ENCODE measurements around the gene NOTCH2.

The NOTCH2 gene

DNA sequence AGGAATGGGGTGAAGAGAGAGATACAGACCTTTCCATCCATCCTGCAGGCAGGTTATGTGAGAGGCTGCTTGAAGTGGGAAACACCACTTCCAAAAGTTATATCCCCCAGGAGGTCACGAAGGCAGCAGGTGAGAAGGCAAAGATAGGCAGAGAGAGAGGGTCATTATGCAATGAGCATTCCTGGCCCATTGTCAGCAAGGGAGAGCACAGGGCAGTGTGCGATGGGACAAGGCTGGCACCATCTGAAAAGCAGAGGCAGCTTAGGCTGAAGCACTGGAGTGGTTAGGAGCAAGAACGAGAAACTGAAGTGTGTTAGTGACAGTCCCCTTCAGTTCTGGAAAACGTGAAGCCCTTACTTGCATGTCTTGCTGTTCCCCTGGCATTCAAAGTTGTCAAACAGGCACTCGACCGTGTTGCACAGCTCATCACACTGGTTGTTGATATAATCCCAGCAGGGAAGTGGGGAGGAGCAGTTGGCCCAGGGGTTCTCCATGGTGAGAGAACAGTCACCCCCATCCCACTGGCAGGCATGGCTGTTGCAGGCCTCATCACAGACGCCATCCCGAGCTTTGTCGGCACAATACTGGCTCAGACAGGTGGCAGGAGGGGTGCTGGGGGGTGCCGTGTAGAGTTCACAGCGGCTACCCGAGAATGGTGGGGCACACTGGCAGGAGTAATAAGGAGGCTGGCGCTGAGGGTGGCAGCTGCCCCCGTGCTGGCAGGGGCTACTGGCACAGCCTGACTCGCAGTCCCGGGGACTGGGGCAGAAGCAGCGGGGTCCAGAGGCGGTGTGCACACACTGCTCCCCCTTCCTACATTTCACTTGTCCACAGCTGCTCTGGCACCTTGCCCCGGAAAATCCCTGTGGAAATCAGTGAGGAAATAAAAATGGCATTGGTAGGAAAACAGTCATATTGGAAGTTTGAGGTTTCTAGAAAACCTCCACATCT, 144.2 kb downstream of the NOTCH2 start:
- CTCF ChIA-PET = interaction anchor here (1.1 kb wide), 1 partner anchor 38 kb away, joined by 3 read pairs; no protein-coding TSS in a partner anchor
- POLR2A ChIA-PET = no interaction called here
- H3K27ac ChIP-seq (ENCODE audit: extremely low read depth, low read depth, low read length) = no peak overlapping the region
- TF ChIP-seq ZNF670 (tag by site-specific recombination; IDR thresholded peaks at IDR 0.05; ENCODE audit: low read depth) = no peak
- no peak for TF ChIP-seq ZNF549 (tag by site-specific recombination; IDR thresholded peaks at IDR 0.05)
- no peak for TF ChIP-seq ZNF354C (tag by site-specific recombination; IDR thresholded peaks at IDR 0.05; ENCODE audit: borderline replicate concordance, low read depth)
- TF ChIP-seq, protein P1, sequence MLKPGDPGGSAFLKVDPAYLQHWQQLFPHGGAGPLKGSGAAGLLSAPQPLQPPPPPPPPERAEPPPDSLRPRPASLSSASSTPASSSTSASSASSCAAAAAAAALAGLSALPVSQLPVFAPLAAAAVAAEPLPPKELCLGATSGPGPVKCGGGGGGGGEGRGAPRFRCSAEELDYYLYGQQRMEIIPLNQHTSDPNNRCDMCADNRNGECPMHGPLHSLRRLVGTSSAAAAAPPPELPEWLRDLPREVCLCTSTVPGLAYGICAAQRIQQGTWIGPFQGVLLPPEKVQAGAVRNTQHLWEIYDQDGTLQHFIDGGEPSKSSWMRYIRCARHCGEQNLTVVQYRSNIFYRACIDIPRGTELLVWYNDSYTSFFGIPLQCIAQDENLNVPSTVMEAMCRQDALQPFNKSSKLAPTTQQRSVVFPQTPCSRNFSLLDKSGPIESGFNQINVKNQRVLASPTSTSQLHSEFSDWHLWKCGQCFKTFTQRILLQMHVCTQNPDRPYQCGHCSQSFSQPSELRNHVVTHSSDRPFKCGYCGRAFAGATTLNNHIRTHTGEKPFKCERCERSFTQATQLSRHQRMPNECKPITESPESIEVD (tag by site-specific recombination; IDR thresholded peaks at IDR 0.05) = no peak
- no peak for TF ChIP-seq ZNF112 (tag by site-specific recombination; IDR thresholded peaks at IDR 0.05)
- TF ChIP-seq, protein P2, sequence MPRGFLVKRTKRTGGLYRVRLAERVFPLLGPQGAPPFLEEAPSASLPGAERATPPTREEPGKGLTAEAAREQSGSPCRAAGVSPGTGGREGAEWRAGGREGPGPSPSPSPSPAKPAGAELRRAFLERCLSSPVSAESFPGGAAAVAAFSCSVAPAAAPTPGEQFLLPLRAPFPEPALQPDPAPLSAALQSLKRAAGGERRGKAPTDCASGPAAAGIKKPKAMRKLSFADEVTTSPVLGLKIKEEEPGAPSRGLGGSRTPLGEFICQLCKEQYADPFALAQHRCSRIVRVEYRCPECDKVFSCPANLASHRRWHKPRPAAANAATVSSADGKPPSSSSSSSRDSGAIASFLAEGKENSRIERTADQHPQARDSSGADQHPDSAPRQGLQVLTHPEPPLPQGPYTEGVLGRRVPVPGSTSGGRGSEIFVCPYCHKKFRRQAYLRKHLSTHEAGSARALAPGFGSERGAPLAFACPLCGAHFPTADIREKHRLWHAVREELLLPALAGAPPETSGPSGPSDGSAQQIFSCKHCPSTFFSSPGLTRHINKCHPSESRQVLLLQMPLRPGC (tag by site-specific recombination; IDR thresholded peaks at IDR 0.05) = no peak
- no peak for TF ChIP-seq ZNF423 (tag by site-specific recombination; IDR thresholded peaks at IDR 0.05)
- TF ChIP-seq, protein P3, sequence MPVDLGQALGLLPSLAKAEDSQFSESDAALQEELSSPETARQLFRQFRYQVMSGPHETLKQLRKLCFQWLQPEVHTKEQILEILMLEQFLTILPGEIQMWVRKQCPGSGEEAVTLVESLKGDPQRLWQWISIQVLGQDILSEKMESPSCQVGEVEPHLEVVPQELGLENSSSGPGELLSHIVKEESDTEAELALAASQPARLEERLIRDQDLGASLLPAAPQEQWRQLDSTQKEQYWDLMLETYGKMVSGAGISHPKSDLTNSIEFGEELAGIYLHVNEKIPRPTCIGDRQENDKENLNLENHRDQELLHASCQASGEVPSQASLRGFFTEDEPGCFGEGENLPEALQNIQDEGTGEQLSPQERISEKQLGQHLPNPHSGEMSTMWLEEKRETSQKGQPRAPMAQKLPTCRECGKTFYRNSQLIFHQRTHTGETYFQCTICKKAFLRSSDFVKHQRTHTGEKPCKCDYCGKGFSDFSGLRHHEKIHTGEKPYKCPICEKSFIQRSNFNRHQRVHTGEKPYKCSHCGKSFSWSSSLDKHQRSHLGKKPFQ (tag by site-specific recombination; IDR thresholded peaks at IDR 0.05) = no peak
- TF ChIP-seq ZNF555 (tag by site-specific recombination; conservative IDR thresholded peaks at IDR 0.05) = no peak
- no peak for TF ChIP-seq SETDB1 (IDR thresholded peaks at IDR 0.05; ENCODE audit: insufficient read length, low read length)
- TF ChIP-seq ZNF302 (tag by site-specific recombination; IDR thresholded peaks at IDR 0.05; ENCODE audit: low read depth) = no peak
- TF ChIP-seq, protein P4, sequence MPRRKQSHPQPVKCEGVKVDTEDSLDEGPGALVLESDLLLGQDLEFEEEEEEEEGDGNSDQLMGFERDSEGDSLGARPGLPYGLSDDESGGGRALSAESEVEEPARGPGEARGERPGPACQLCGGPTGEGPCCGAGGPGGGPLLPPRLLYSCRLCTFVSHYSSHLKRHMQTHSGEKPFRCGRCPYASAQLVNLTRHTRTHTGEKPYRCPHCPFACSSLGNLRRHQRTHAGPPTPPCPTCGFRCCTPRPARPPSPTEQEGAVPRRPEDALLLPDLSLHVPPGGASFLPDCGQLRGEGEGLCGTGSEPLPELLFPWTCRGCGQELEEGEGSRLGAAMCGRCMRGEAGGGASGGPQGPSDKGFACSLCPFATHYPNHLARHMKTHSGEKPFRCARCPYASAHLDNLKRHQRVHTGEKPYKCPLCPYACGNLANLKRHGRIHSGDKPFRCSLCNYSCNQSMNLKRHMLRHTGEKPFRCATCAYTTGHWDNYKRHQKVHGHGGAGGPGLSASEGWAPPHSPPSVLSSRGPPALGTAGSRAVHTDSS (tag by site-specific recombination; IDR thresholded peaks at IDR 0.05) = no peak
- TF ChIP-seq ZNF664 (tag by site-specific recombination; IDR thresholded peaks at IDR 0.05) = no peak
- TF ChIP-seq TCF7L2 (IDR thresholded peaks at IDR 0.05; ENCODE audit: borderline replicate concordance, low read depth, low read length) = no peak
- TF ChIP-seq, protein P5, sequence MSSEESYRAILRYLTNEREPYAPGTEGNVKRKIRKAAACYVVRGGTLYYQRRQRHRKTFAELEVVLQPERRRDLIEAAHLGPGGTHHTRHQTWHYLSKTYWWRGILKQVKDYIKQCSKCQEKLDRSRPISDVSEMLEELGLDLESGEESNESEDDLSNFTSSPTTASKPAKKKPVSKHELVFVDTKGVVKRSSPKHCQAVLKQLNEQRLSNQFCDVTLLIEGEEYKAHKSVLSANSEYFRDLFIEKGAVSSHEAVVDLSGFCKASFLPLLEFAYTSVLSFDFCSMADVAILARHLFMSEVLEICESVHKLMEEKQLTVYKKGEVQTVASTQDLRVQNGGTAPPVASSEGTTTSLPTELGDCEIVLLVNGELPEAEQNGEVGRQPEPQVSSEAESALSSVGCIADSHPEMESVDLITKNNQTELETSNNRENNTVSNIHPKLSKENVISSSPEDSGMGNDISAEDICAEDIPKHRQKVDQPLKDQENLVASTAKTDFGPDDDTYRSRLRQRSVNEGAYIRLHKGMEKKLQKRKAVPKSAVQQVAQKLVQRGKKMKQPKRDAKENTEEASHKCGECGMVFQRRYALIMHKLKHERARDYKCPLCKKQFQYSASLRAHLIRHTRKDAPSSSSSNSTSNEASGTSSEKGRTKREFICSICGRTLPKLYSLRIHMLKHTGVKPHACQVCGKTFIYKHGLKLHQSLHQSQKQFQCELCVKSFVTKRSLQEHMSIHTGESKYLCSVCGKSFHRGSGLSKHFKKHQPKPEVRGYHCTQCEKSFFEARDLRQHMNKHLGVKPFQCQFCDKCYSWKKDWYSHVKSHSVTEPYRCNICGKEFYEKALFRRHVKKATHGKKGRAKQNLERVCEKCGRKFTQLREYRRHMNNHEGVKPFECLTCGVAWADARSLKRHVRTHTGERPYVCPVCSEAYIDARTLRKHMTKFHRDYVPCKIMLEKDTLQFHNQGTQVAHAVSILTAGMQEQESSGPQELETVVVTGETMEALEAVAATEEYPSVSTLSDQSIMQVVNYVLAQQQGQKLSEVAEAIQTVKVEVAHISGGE (tag by site-specific recombination; conservative IDR thresholded peaks at IDR 0.05; ENCODE audit: low read depth) = no peak
- TF ChIP-seq KLF1 (tag by site-specific recombination; IDR thresholded peaks at IDR 0.05) = no peak
- TF ChIP-seq BCL11B (tag by site-specific recombination; IDR thresholded peaks at IDR 0.05; ENCODE audit: low read depth) = no peak
- TF ChIP-seq ZNF596 (tag by site-specific recombination; IDR thresholded peaks at IDR 0.05) = no peak
- TF ChIP-seq KLF8 (tag by site-specific recombination; IDR thresholded peaks at IDR 0.05) = no peak
- H3K4me1 ChIP-seq (ENCODE audit: control insufficient read depth, insufficient read depth, low read length) = no peaks in the 10 kb centered on the region
- H3K36me3 ChIP-seq (ENCODE audit: control insufficient read depth in 2 of 2, insufficient read depth in 1 of 2, low read length in 2 of 2) = peaks cover 5 to 94% of the 10 kb centered on the region in 2 experiments; a peak in 2 of 3 replicates
- no peaks in the 10 kb centered on the region for H3K9me3 ChIP-seq (ENCODE audit: control insufficient read depth, insufficient read depth, low read depth, low read length)
- H3K4me3 ChIP-seq (ENCODE audit: low read depth, low read length) = no peak overlapping the region
